ENCODE results near the gene COX4I2. TPM values are rescaled to one million over a fixed set of nuclear protein-coding genes. Genes with fewer than 3 reads are reported as not detected.
"Not testable (repeated sequence)": the region's sequence is repeated elsewhere in the genome, so short reads cannot be mapped to it uniquely, and the experiment has no call there.

Gene COX4I2
- total and polyA plus RNA-seq, 4 donors: 0.35 to 0.81 (median 0.59) TPM; not detected in 1

DNA sequence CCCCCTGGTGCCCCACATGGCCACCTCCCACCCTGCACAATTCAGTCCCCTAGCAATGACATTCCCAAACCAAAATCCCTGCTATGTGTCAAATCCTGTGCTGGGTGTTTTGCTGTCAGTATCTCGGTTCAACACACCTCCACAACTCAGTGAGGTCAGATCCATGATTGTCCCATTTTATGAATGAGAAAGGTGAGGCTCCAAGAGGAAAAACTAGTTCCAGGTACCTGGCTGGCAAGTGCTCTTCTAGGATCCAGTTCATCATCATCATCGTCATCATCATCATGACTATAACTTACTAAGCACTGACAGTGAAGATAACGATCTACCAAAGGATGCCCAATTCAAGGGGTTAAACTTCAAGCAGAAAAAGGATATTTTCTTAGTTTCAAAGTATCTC, 17.5 kb upstream of the COX4I2 start:
- Histone ChIP-seq H3K27me3 (ENCODE audit: control insufficient read depth in 4 of 4, insufficient read depth in 4 of 4, low read length in 3 of 4) (no peaks in the 10 kb centered on the region), H3K4me1 (ENCODE audit: control insufficient read depth in 4 of 4, insufficient read depth in 4 of 4, low read length in 3 of 4) (peaks cover 0 to 1% (median 0%) of the 10 kb centered on the region in 4 donors), H3K36me3 (ENCODE audit: control insufficient read depth in 4 of 4, insufficient read depth in 3 of 4, low read depth in 1 of 4, low read length in 3 of 4) (no peaks in the 10 kb centered on the region), H3K27ac (ENCODE audit: low read depth in 1 of 2, low read length in 2 of 2) (no peak overlapping the region), H3K4me3 (ENCODE audit: low read depth in 1 of 3, low read length in 3 of 3) (no peak overlapping the region), H3K9ac (ENCODE audit: low read depth in 1 of 2, low read length in 2 of 2) (no peak overlapping the region), H3K9me3 (ENCODE audit: control insufficient read depth in 4 of 4, low read length in 3 of 4) (no peaks in the 10 kb centered on the region)
- no peak for DNase-seq (ENCODE audit: low spot score)
- 93% methylated on average over 3 of the region's 3 CpGs for WGBS
- no peak for TF ChIP-seq TAF1 (conservative IDR thresholded peaks at IDR 0.05)
- TF ChIP-seq NR2F2 (IDR thresholded peaks at IDR 0.05): no peak
- TF ChIP-seq, protein P1, sequence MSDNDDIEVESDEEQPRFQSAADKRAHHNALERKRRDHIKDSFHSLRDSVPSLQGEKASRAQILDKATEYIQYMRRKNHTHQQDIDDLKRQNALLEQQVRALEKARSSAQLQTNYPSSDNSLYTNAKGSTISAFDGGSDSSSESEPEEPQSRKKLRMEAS (IDR thresholded peaks at IDR 0.05): no peak
- no peak for TF ChIP-seq HNF4G (IDR thresholded peaks at IDR 0.05)
- TF ChIP-seq, protein P2, sequence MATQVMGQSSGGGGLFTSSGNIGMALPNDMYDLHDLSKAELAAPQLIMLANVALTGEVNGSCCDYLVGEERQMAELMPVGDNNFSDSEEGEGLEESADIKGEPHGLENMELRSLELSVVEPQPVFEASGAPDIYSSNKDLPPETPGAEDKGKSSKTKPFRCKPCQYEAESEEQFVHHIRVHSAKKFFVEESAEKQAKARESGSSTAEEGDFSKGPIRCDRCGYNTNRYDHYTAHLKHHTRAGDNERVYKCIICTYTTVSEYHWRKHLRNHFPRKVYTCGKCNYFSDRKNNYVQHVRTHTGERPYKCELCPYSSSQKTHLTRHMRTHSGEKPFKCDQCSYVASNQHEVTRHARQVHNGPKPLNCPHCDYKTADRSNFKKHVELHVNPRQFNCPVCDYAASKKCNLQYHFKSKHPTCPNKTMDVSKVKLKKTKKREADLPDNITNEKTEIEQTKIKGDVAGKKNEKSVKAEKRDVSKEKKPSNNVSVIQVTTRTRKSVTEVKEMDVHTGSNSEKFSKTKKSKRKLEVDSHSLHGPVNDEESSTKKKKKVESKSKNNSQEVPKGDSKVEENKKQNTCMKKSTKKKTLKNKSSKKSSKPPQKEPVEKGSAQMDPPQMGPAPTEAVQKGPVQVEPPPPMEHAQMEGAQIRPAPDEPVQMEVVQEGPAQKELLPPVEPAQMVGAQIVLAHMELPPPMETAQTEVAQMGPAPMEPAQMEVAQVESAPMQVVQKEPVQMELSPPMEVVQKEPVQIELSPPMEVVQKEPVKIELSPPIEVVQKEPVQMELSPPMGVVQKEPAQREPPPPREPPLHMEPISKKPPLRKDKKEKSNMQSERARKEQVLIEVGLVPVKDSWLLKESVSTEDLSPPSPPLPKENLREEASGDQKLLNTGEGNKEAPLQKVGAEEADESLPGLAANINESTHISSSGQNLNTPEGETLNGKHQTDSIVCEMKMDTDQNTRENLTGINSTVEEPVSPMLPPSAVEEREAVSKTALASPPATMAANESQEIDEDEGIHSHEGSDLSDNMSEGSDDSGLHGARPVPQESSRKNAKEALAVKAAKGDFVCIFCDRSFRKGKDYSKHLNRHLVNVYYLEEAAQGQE (IDR thresholded peaks at IDR 0.05): no peak
- TF ChIP-seq GABPA (IDR thresholded peaks at IDR 0.05 in 1 of 2, conservative IDR thresholded peaks at IDR 0.05 in 1 of 2): no peak
- TF ChIP-seq, protein P3, sequence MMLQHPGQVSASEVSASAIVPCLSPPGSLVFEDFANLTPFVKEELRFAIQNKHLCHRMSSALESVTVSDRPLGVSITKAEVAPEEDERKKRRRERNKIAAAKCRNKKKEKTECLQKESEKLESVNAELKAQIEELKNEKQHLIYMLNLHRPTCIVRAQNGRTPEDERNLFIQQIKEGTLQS (IDR thresholded peaks at IDR 0.05): no peak
- no peak for TF ChIP-seq SP1 (IDR thresholded peaks at IDR 0.05)
- no peak for TF ChIP-seq FOXA2 (IDR thresholded peaks at IDR 0.05)
- no peak for TF ChIP-seq RAD21 (IDR thresholded peaks at IDR 0.05)
- TF ChIP-seq JUND (IDR thresholded peaks at IDR 0.05): no peak
- no peak for TF ChIP-seq RXRA (IDR thresholded peaks at IDR 0.05)
- TF ChIP-seq HNF4A (conservative IDR thresholded peaks at IDR 0.05): no peak
- TF ChIP-seq FOXA1 (IDR thresholded peaks at IDR 0.05): no peak
- TF ChIP-seq, protein P4, sequence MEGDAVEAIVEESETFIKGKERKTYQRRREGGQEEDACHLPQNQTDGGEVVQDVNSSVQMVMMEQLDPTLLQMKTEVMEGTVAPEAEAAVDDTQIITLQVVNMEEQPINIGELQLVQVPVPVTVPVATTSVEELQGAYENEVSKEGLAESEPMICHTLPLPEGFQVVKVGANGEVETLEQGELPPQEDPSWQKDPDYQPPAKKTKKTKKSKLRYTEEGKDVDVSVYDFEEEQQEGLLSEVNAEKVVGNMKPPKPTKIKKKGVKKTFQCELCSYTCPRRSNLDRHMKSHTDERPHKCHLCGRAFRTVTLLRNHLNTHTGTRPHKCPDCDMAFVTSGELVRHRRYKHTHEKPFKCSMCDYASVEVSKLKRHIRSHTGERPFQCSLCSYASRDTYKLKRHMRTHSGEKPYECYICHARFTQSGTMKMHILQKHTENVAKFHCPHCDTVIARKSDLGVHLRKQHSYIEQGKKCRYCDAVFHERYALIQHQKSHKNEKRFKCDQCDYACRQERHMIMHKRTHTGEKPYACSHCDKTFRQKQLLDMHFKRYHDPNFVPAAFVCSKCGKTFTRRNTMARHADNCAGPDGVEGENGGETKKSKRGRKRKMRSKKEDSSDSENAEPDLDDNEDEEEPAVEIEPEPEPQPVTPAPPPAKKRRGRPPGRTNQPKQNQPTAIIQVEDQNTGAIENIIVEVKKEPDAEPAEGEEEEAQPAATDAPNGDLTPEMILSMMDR (IDR thresholded peaks at IDR 0.05; ENCODE audit: low read depth, low read length, missing input control): no peak

DNA sequence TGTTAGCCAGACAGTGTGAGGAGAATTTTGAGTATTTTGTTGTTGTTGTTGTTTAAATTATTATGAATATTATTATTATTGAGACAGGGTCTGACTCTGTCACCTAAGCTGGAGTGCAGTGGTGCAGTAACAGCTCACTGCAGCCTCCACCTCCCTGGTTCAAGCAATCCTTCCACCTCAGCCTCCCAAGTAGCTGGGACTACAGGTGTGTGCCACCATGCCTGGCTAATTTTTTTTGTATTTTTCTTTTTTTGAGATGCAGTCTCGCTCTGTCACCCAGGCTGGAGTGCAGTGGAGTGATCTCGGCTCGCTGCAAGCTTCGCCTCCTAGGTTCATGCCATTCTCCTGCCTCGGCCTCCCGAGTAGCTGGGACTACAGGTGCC, 14.6 kb upstream of the COX4I2 start:
- not testable (repeated sequence) for H3K4me3 ChIP-seq (ENCODE audit: low read depth in 1 of 3, low read length in 3 of 3); H3K9me3 ChIP-seq (ENCODE audit: control insufficient read depth in 4 of 4, low read length in 3 of 4); H3K36me3 ChIP-seq (ENCODE audit: control insufficient read depth in 4 of 4, insufficient read depth in 3 of 4, low read depth in 1 of 4, low read length in 3 of 4); H3K4me1 ChIP-seq (ENCODE audit: control insufficient read depth in 4 of 4, insufficient read depth in 4 of 4, low read length in 3 of 4); H3K9ac ChIP-seq (ENCODE audit: low read depth in 1 of 2, low read length in 2 of 2); H3K27me3 ChIP-seq (ENCODE audit: control insufficient read depth in 4 of 4, insufficient read depth in 4 of 4, low read length in 3 of 4); DNase-seq (ENCODE audit: low spot score); H3K27ac ChIP-seq (ENCODE audit: low read depth in 1 of 2, low read length in 2 of 2)
- WGBS: 96% methylated on average over 6 of the region's 6 CpGs

DNA sequence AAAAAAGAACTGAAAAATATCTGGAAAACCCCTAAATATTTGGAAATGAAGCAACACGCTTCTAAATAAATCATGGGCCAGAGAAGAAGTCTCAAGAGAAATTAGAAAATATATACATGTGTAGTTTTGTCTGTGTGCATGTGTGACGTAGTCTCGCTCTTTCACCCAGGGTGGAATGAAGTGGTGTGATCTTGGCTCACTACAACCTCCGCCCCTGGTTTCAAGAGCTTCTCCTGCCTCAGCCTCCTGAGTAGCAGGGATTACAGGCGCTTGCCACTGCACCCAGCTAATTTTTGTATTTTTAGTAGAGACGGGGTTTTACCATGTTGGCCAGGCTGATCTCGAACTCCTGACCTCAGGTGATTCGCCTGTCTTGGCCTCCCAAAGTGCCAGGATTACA, 11.2 kb upstream of the COX4I2 start:
- H3K9ac ChIP-seq (ENCODE audit: low read depth in 1 of 2, low read length in 2 of 2); H3K4me1 ChIP-seq (ENCODE audit: control insufficient read depth in 4 of 4, insufficient read depth in 4 of 4, low read length in 3 of 4); DNase-seq (ENCODE audit: low spot score); H3K9me3 ChIP-seq (ENCODE audit: control insufficient read depth in 4 of 4, low read length in 3 of 4); H3K27ac ChIP-seq (ENCODE audit: low read depth in 1 of 2, low read length in 2 of 2); H3K36me3 ChIP-seq (ENCODE audit: control insufficient read depth in 4 of 4, insufficient read depth in 3 of 4, low read depth in 1 of 4, low read length in 3 of 4); H3K4me3 ChIP-seq (ENCODE audit: low read depth in 1 of 3, low read length in 3 of 3); H3K27me3 ChIP-seq (ENCODE audit: control insufficient read depth in 4 of 4, insufficient read depth in 4 of 4, low read length in 3 of 4): not testable (repeated sequence)
- 94% methylated on average over 8 of the region's 8 CpGs for WGBS

DNA sequence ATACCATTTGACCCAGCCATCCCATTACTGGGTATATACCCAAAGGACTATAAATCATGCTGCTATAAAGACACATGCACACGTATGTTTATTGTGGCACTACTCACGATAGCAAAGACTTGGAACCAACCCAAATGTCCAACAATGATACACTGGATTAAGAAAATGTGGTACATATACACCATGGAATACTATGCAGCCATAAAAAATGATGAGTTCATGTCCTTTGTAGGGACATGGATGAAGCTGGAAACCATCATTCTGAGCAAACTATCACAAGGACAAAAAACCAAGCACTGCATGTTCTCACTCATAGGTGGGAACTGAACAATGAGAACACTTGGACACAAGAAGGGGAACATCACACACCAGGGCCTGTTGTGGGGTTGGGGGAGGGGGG, 9.7 kb upstream of the COX4I2 start:
- not testable (repeated sequence) for H3K4me3 ChIP-seq (ENCODE audit: low read depth in 1 of 3, low read length in 3 of 3); H3K27me3 ChIP-seq (ENCODE audit: control insufficient read depth in 4 of 4, insufficient read depth in 4 of 4, low read length in 3 of 4); H3K4me1 ChIP-seq (ENCODE audit: control insufficient read depth in 4 of 4, insufficient read depth in 4 of 4, low read length in 3 of 4); H3K9me3 ChIP-seq (ENCODE audit: control insufficient read depth in 4 of 4, low read length in 3 of 4); H3K9ac ChIP-seq (ENCODE audit: low read depth in 1 of 2, low read length in 2 of 2); H3K36me3 ChIP-seq (ENCODE audit: control insufficient read depth in 4 of 4, insufficient read depth in 3 of 4, low read depth in 1 of 4, low read length in 3 of 4); H3K27ac ChIP-seq (ENCODE audit: low read depth in 1 of 2, low read length in 2 of 2); DNase-seq (ENCODE audit: low spot score)
- WGBS: 76% methylated on average over 2 of the region's 2 CpGs

Measured in liver (tissue), 9 donors.